Testis (tissue), 3 donors: ENCODE results near the gene CALML4. TPM values are rescaled to one million over a fixed set of nuclear protein-coding genes. Genes with fewer than 3 reads are reported as not detected.

Source experiments
- DNase-seq: peaks from one replicate; pipeline ENCODE4 v3.0.0-alpha.2; 2019
- H3K27ac ChIP-seq, 2 donors: fragments of 200-600 bp; sonication (generic); one replicate each; pipeline ENCODE4 v1.5.1; 2019
- H3K27me3 ChIP-seq: fragments of 200-600 bp; sonication (generic); one replicate; pipeline ENCODE4 v1.5.1; 2019
- H3K36me3 ChIP-seq: fragments of 200-600 bp; sonication (generic); one replicate; pipeline ENCODE4 v1.5.1; 2017; ENCODE audit warnings: low read depth; ENCODE audit errors: missing control alignments
- H3K4me1 ChIP-seq: fragments of 200-600 bp; sonication (generic); one replicate; pipeline ENCODE4 v1.5.1; 2019
- H3K4me3 ChIP-seq, 2 donors: fragments of 200-600 bp; sonication (generic); one replicate each; pipeline ENCODE4 v1.5.1; 2017 to 2019
- H3K9me3 ChIP-seq: fragments of 200-600 bp; sonication (generic); one replicate; pipeline ENCODE4 v1.5.1; 2017
- POLR2A ChIP-seq: fragments of 450-650 bp; IDR thresholded peaks from one replicate; pipeline ENCODE4 v1.6.1; 2017; ENCODE audit warnings: antibody characterized with exemption, mild to moderate bottlenecking, moderate library complexity
- WGBS, 2 donors: methylation state at CpG; one replicate each; pipeline ENCODE4 v1.1.5; 2018; 5-methylcytosine and 5-hydroxymethylcytosine counted together
- intact Hi-C: fragments of 100-400 bp; cut with DNase I; formaldehyde crosslinking; loops from one replicate; pipeline ENCODE4 v1.15.1; 2023; ENCODE audit warnings: low total_unique reads
- polyA plus RNA-seq: library from polyadenylated mRNA; stranded (reverse); fragments of 350-450 nt; fragmentation: Illumina TruSeq; extraction: RNeasy Lipid Tissue Mini Kit (QIAGEN cat#74804); gene quantifications from one replicate; pipeline ENCODE4 v1.2.3, GENCODE V29; 2014; ENCODE audit warnings: low read depth, low replicate concordance; ENCODE audit not compliant: insufficient read depth
- total RNA-seq, 2 donors: library from RNA; depleted of rRNA; stranded (reverse); fragments of >200 nt; gene quantifications; one replicate each; pipeline ENCODE4 v1.2.3, GENCODE V29; 2016
- TF ChIP-seq, protein P1 (sequence below), 3 experiments: fragments of 450-650 bp in 2 of 3; fragments of 200-600 bp in 1 of 3; sonication (generic) in 1 of 3; IDR thresholded peaks; one replicate each; pipeline ENCODE4 v1.5.1; 2016 to 2019; ENCODE audit warnings: antibody characterized with exemption in 3 of 3, mild to moderate bottlenecking in 2 of 3, moderate library complexity in 1 of 3

Gene CALML4
- total and polyA plus RNA-seq, 3 donors from 2014 or later = 6.8 to 10.5 (median 10.4) TPM

DNA sequence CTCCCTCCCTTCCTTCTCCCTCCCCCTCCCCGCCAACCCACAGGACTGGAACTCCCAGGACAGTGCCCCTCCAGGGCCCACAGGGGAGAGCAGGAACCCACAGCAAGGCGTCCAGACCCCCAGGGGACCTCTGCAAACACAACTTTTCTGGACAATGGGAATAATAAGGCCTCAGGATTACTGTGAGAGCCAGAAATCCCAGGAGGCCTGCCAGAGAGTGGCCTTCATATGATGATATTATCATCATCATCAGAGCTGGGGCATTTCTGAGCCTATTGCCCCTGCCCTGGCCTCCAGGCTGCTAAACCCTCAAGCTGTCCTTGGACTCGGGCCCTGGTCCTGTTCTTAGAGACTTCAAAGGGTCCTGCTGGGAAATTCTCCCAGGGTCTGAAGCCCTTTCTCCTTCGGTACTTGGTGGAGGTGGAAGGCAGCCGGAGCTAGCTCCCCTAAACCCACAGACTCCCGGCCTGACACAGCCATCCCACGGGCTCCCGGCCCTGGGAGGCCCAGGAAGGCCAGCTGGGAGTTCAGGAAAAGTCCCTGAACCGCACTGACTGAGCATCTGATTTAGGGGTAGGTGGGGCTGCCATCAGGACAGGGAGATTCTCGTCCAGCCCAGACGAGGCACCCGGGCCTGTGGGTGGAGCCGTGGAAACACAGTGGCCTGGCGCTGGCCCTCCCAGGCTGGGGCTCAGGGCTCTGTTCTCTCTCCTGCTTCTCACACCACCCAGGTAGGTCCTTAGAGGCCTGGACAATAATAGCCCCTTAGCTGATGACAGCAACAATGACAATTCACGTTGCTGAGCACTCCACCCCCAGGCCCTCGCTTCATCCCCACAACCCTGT is 4.9 kb downstream of the CALML4 start:
- Histone ChIP-seq H3K27me3 (no peaks in the 10 kb centered on the region), H3K9me3 (no peaks in the 10 kb centered on the region), H3K27ac (peak overlapping the region; percentile 57 to 64), H3K4me3 (no peak overlapping the region), H3K36me3 (no peaks in the 10 kb centered on the region), H3K4me1 (peaks cover 40% of the 10 kb centered on the region)
- intact Hi-C loops = no loop called here
- 46 to 55% methylated on average over 5 to 16 of the region's 16 CpGs for whole genome bisulfite sequencing, 2 donors
- no peak for TF ChIP-seq POLR2A
- TF ChIP-seq, protein P1, sequence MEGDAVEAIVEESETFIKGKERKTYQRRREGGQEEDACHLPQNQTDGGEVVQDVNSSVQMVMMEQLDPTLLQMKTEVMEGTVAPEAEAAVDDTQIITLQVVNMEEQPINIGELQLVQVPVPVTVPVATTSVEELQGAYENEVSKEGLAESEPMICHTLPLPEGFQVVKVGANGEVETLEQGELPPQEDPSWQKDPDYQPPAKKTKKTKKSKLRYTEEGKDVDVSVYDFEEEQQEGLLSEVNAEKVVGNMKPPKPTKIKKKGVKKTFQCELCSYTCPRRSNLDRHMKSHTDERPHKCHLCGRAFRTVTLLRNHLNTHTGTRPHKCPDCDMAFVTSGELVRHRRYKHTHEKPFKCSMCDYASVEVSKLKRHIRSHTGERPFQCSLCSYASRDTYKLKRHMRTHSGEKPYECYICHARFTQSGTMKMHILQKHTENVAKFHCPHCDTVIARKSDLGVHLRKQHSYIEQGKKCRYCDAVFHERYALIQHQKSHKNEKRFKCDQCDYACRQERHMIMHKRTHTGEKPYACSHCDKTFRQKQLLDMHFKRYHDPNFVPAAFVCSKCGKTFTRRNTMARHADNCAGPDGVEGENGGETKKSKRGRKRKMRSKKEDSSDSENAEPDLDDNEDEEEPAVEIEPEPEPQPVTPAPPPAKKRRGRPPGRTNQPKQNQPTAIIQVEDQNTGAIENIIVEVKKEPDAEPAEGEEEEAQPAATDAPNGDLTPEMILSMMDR (IDR thresholded peaks at IDR 0.05) = no peak
- DNase-seq = peak; percentile 52

DNA sequence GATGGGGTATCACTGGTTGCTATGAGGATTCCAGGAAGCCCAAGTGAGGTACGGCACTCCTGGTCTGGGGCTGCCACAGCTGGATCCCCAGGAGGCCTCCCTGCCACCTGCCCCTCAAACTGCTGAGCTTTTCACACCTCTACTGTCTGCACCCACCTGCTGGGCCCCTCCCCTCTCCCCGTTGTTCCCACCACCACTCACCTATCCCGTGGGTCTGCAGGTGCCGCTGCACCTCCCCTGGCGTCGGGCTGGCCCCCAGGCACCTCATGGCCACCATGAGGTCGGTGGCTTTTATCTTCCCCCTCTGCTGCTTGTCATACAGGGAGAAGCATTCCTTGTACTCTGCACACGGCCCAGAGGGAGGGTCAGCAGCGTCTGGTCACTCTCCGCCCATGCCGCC is 5.8 kb downstream of the CALML4 start:
- no peaks in the 10 kb centered on the region for H3K9me3 ChIP-seq
- TF ChIP-seq, protein P1 (IDR thresholded peaks at IDR 0.05) = no peak
- TF ChIP-seq POLR2A = no peak
- H3K27me3 ChIP-seq = no peaks in the 10 kb centered on the region
- H3K4me3 ChIP-seq = no peak overlapping the region
- 49 to 72% methylated on average over 11 of the region's 11 CpGs for WGBS, 2 donors
- no peaks in the 10 kb centered on the region for H3K36me3 ChIP-seq
- DNase-seq = no peak
- intact Hi-C loops = no loop called here
- peak overlapping the region in 1 of 2 donors; percentile 64 for H3K27ac ChIP-seq
- H3K4me1 ChIP-seq = peaks cover 40% of the 10 kb centered on the region

DNA sequence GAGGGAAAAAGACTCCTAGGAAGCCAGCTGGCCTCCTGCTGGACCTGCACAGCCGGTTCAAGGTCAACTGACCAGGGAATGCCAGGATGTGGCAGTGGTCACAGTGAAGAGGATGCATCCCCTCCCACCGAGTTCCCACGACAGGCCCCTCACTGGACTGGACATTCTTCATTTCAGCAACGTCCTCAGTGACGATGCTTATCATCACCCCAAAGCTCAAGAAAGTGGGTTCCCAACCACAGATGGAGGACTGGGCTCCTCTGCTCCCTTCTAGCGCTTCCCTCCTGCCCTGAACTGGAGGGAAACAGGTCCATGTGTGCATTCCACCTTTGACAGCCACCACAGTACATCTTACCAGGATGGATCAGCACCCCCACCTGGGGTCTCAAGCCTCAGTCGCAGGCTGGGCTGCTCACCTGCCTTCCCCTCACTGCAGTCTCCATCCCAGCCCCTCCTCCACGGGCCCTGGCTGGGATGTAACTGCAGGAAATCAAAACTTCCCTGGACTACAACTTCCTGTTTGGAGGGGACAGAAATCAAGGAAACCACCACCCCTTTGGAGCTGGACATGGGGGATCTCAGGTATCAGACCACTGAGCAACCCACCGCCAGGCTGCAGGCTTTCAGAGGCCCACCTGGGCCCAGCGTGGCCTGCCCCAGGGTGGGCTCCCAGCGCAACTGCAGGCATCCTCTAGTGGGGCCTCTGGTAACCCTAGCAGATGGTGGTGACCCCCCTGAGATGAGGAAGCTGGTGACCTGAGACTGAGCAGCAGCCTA is 7.3 kb downstream of the CALML4 start:
- intact Hi-C loops = no loop called here
- Histone ChIP-seq H3K27me3 (no peaks in the 10 kb centered on the region), H3K36me3 (no peaks in the 10 kb centered on the region), H3K27ac (no peak overlapping the region), H3K9me3 (no peaks in the 10 kb centered on the region), H3K4me3 (no peak overlapping the region), H3K4me1 (peaks cover 40% of the 10 kb centered on the region)
- no peak for DNase-seq
- WGBS, 2 donors = 69 to 70% methylated on average over 10 to 11 of the region's 11 CpGs
- TF ChIP-seq, protein P1 (IDR thresholded peaks at IDR 0.05) = no peak
- TF ChIP-seq POLR2A = no peak

DNA sequence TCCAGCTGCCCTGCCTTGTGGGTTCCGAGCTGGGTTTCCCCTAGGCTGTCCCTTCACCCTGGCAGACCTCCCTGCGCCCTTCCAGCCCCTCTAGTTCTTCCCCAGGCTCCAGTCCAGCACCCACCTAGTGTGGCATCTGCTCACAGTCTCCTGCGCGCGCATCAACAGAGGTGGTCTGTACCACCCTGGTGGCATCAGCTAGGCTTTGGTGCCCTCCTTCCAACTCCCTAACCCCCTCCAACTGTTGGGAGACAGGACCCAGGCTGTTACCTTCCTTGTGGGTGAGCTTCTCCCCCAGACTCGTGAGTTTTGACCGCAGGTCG is 8.0 kb downstream of the CALML4 start:
- Histone ChIP-seq H3K27ac (no peak overlapping the region), H3K27me3 (no peaks in the 10 kb centered on the region), H3K4me3 (no peak overlapping the region), H3K4me1 (peaks cover 40% of the 10 kb centered on the region), H3K9me3 (no peaks in the 10 kb centered on the region), H3K36me3 (no peaks in the 10 kb centered on the region)
- WGBS, 2 donors = 86 to 90% methylated on average over 8 of the region's 8 CpGs
- DNase-seq = no peak
- intact Hi-C loops = no loop called here
- TF ChIP-seq, protein P1 (IDR thresholded peaks at IDR 0.05) = no peak
- TF ChIP-seq POLR2A = no peak
